Measurements from ENCODE around the gene PPA2.

GRCh38 chr4:105400901-105401677 lies 72.8 kb downstream of the PPA2 start:
- TF ChIP-seq CTCF (IDR thresholded peaks at IDR 0.05; ENCODE audit: low read length) (no peak), EZH2 (IDR thresholded peaks at IDR 0.05; ENCODE audit: borderline replicate concordance, low read length) (no peak)

All from OCI-LY1 (cell line).